ENCODE measurements around the gene MYCL. TPM values are rescaled to one million over a fixed set of nuclear protein-coding genes. Genes with fewer than 3 reads are reported as not detected.

The MYCL gene
- total and polyA plus RNA-seq, 2 of the 4 experiments (the other 2 are of a cell fraction): 0.72 to 0.87 TPM

- Histone ChIP-seq H2BK5ac (ENCODE audit: low read depth, low read length, poor library complexity, severe bottlenecking) (no peak overlapping the region), H3K4ac (ENCODE audit: low read depth, low read length) (no peak overlapping the region), H4K91ac (ENCODE audit: insufficient read depth, low read depth, low read length) (no peak overlapping the region), H4K8ac (ENCODE audit: low read depth in 2 of 2, low read length in 2 of 2) (no peak overlapping the region), H3K9ac (ENCODE audit: low read depth, low read length) (no peak overlapping the region), H3K36me3 (ENCODE audit: control insufficient read depth, insufficient read depth, low read length) (peaks cover 1% of the 10 kb centered on the region; the same call in 1 of the 2 replicates), H3K79me1 (ENCODE audit: low read depth in 1 of 2, low read length in 2 of 2) (peaks cover 36 to 74% of the 10 kb centered on the region in 2 experiments), H3K23ac (ENCODE audit: low read depth, low read length) (no peak overlapping the region; the same call in 1 of the 2 replicates), H3K9me3 (ENCODE audit: control insufficient read depth, insufficient read depth, low read length) (no peaks in the 10 kb centered on the region), H3K4me3 (ENCODE audit: insufficient read depth, low read depth, low read length) (no peak overlapping the region), H3K27ac (ENCODE audit: insufficient read depth, low read length) (no peak overlapping the region), H2AFZ (replicated peaks; ENCODE audit: low read length, poor library complexity) (no peak overlapping the region), H2AK5ac (ENCODE audit: low read depth, low read length) (no peak overlapping the region), H4K5ac (ENCODE audit: low read depth, low read length) (no peak overlapping the region), H4K20me1 (ENCODE audit: insufficient read depth, low read length) (peaks cover 40% of the 10 kb centered on the region), H3K9me1 (ENCODE audit: insufficient read depth, low read length) (peaks cover 5% of the 10 kb centered on the region; the same call in 1 of the 2 replicates), H2BK20ac (ENCODE audit: low read depth, low read length) (no peak overlapping the region), H2BK15ac (ENCODE audit: low read depth, low read length) (no peak overlapping the region), H2BK120ac (ENCODE audit: low read depth, low read length) (no peak overlapping the region), H3K56ac (ENCODE audit: extremely low read depth, insufficient read depth, low read length) (no peak overlapping the region), H2AK9ac (replicated peaks; ENCODE audit: low read depth, low read length, poor library complexity) (no peak overlapping the region), H3K14ac (replicated peaks; ENCODE audit: low read depth, low read length) (no peak overlapping the region), H3K4me1 (ENCODE audit: control insufficient read depth, insufficient read depth, low read length) (peaks cover 5% of the 10 kb centered on the region), H3K4me2 (ENCODE audit: low read depth, low read length) (no peak overlapping the region), H3K27me3 (ENCODE audit: control insufficient read depth, insufficient read depth, low read length) (no peaks in the 10 kb centered on the region), H3K18ac (ENCODE audit: low read depth, low read length) (no peak overlapping the region)
- no TSS peak for BruUV-seq (replicated peaks)
- CTCF ChIA-PET: interaction anchor here (0.6 kb wide), 1 partner anchor 26 kb away, joined by 4 read pairs; no protein-coding TSS in a partner anchor
- in situ Hi-C loops (cut with MboI; ENCODE audit: low sequenced_read_pairs) (no loop called here), intact Hi-C loops (cut with micrococcal nuclease) (no loop called here), dilution Hi-C loops (cut with HindIII; ENCODE audit: low sequenced_read_pairs, unreplicated experiment) (no loop called here)
- ATAC-seq (ENCODE audit: low read depth) (no peak), DNase-seq (no peak)
- POLR2A ChIA-PET (ENCODE audit: unreplicated experiment): no interaction called here
- 83% methylated on average over 1 of the region's 2 CpGs; no CpG with 5 or more reads in 1 of the 2 experiments for whole genome bisulfite sequencing, 2 experiments (ENCODE audit: extremely low coverage in 2 of 2, insufficient read length in 1 of 2)
- TF ChIP-seq CHD1 (IDR thresholded peaks at IDR 0.05; ENCODE audit: low read depth, low read length) (no peak), ELK1 (IDR thresholded peaks at IDR 0.05; ENCODE audit: borderline replicate concordance, low read depth, low read length) (no peak), MAFK (IDR thresholded peaks at IDR 0.05; ENCODE audit: low read depth, low read length) (no peak), NFE2L2 (IDR thresholded peaks at IDR 0.05; ENCODE audit: low read depth, low read length) (no peak), SMC3 (IDR thresholded peaks at IDR 0.05; ENCODE audit: low read depth, low read length) (no peak), USF2 (IDR thresholded peaks at IDR 0.05; ENCODE audit: low read depth, low read length) (no peak), RAD21 (IDR thresholded peaks at IDR 0.05; ENCODE audit: low read length) (no peak), RFX5 (IDR thresholded peaks at IDR 0.05; ENCODE audit: low read depth, low read length) (no peak), CEBPB (IDR thresholded peaks at IDR 0.05; ENCODE audit: low read depth, low read length) (no peak), BHLHE40 (IDR thresholded peaks at IDR 0.05; ENCODE audit: low read depth, low read length) (no peak), FOS (IDR thresholded peaks at IDR 0.05; ENCODE audit: low read depth, low read length) (no peak), MXI1 (IDR thresholded peaks at IDR 0.05; ENCODE audit: borderline replicate concordance, low read depth, low read length) (no peak), MAZ (IDR thresholded peaks at IDR 0.05; ENCODE audit: borderline replicate concordance, low read depth, low read length) (no peak), CTCF (conservative IDR thresholded peaks at IDR 0.05; ENCODE audit: low read depth, low read length) (no peak)
These were observed 23.4 kb downstream of the MYCL start for GRCh38 chr1:39877980-39878956.

All from IMR-90 (cell line).